Neural cell (in vitro differentiated cells): ENCODE data around the gene MIX23. TPM values are rescaled to one million over a fixed set of nuclear protein-coding genes. Genes with fewer than 3 reads are reported as not detected.
A peak's percentile ranks its signal among the peaks of the same experiment; 100 is the strongest.

Source experiments
- H2AFZ ChIP-seq: fragments of 200-600, 300-800 bp; sonication (generic), shearing (Covaris generic); 2 replicates; pipeline ENCODE4 v1.6.0; 2014; ENCODE audit warnings: low read depth, mild to moderate bottlenecking, antibody characterized with exemption, low read length, moderate library complexity
- H3F3A ChIP-seq: fragments of 200-600 bp; shearing (Covaris generic); 2 replicates; pipeline ENCODE4 v1.6.1; 2016; ENCODE audit warnings: mild to moderate bottlenecking, moderate library complexity, mixed read lengths, antibody characterized with exemption, low read length; ENCODE audit not compliant: insufficient read depth, poor library complexity, severe bottlenecking
- H3K27ac ChIP-seq: fragments of 200-600, 300-800 bp; sonication (generic), shearing (Covaris generic); 2 replicates; pipeline ENCODE4 v1.5.1; 2014; ENCODE audit warnings: mild to moderate bottlenecking, low read length, moderate library complexity
- H3K27me3 ChIP-seq: fragments of 300-800, 200-600 bp; sonication (generic), shearing (Covaris generic); 2 replicates; pipeline ENCODE4 v1.6.0; 2014; ENCODE audit warnings: mild to moderate bottlenecking, low read depth, low read length, moderate library complexity; ENCODE audit not compliant: insufficient read depth
- H3K36me3 ChIP-seq: fragments of 300-800, 200-600 bp; sonication (generic), shearing (Covaris generic); 2 replicates; pipeline ENCODE4 v1.5.1; 2014; ENCODE audit warnings: mild to moderate bottlenecking, antibody characterized with exemption, low read length, moderate library complexity; ENCODE audit not compliant: insufficient read depth
- H3K4me2 ChIP-seq: fragments of 300-800, 200-600 bp; sonication (generic), shearing (Covaris generic); 2 replicates; pipeline ENCODE4 v1.6.0; 2014; ENCODE audit warnings: mild to moderate bottlenecking, low read length
- H3K4me3 ChIP-seq: fragments of 300-800, 200-600 bp; sonication (generic), shearing (Covaris generic); 2 replicates; pipeline ENCODE4 v1.5.1; 2014; ENCODE audit warnings: mild to moderate bottlenecking, low read length, moderate library complexity
- H3K79me2 ChIP-seq: fragments of 200-600 bp; shearing (Covaris generic); replicated peaks from 2 replicates; pipeline ENCODE4 v1.6.0; 2014; ENCODE audit warnings: mild to moderate bottlenecking, low read length, moderate library complexity; ENCODE audit not compliant: insufficient read depth
- H3K9ac ChIP-seq: fragments of 300-800, 200-600 bp; sonication (generic), shearing (Covaris generic); 2 replicates; pipeline ENCODE4 v1.6.1; 2016; ENCODE audit warnings: mild to moderate bottlenecking, low read length, mixed read lengths
- H3K9me2 ChIP-seq: fragments of 200-600 bp; shearing (Covaris generic); 2 replicates; pipeline ENCODE4 v1.6.1; 2016; ENCODE audit warnings: mild to moderate bottlenecking, low read length, mixed read lengths; ENCODE audit not compliant: insufficient read depth
- H3K9me3 ChIP-seq: fragments of 200-600, 300-800 bp; sonication (generic), shearing (Covaris generic); 2 replicates; pipeline ENCODE4 v1.6.1; 2016; ENCODE audit warnings: mild to moderate bottlenecking, mixed run types, low read length, moderate library complexity, mixed read lengths
- H4K20me1 ChIP-seq: fragments of 200-600 bp; shearing (Covaris generic); 2 replicates; pipeline ENCODE4 v1.6.1; 2016; ENCODE audit warnings: mild to moderate bottlenecking, mixed run types; ENCODE audit not compliant: insufficient read depth
- CTCF ChIP-seq: fragments of 450-650 bp; IDR thresholded peaks from 2 replicates; pipeline ENCODE4 v1.5.1; 2014; ENCODE audit warnings: antibody characterized with exemption, mild to moderate bottlenecking, moderate library complexity; ENCODE audit not compliant: poor library complexity, severe bottlenecking
- EP300 ChIP-seq: fragments of 450-650 bp; conservative IDR thresholded peaks from 2 replicates; pipeline ENCODE4 v1.6.1; 2014; ENCODE audit warnings: antibody characterized with exemption, mild to moderate bottlenecking, moderate library complexity; ENCODE audit not compliant: poor library complexity, severe bottlenecking
- EZH2 ChIP-seq: fragments of 200-600, 300-800 bp; shearing (Covaris generic), sonication (generic); IDR thresholded peaks from 2 replicates; pipeline ENCODE4 v1.6.1; 2014; ENCODE audit warnings: antibody characterized with exemption, low read length, borderline replicate concordance, mild to moderate bottlenecking; ENCODE audit not compliant: insufficient read depth, poor library complexity, severe bottlenecking
- MXI1 ChIP-seq: fragments of 450-650 bp; conservative IDR thresholded peaks from 2 replicates; pipeline ENCODE4 v1.6.1; 2014; ENCODE audit warnings: antibody characterized with exemption, mild to moderate bottlenecking; ENCODE audit not compliant: poor library complexity, severe bottlenecking
- POLR2AphosphoS5 ChIP-seq: IDR thresholded peaks from 2 replicates; pipeline ENCODE4 v1.6.1; 2012
- RAD21 ChIP-seq: fragments of 450-650 bp; conservative IDR thresholded peaks from 2 replicates; pipeline ENCODE4 v1.6.1; 2014; ENCODE audit warnings: antibody characterized with exemption, mild to moderate bottlenecking, moderate library complexity
- REST ChIP-seq: IDR thresholded peaks from 2 replicates; pipeline ENCODE4 v1.6.1; 2012; ENCODE audit warnings: borderline replicate concordance
- SMC3 ChIP-seq: fragments of 450-650 bp; conservative IDR thresholded peaks from 2 replicates; pipeline ENCODE4 v1.6.1; 2014; ENCODE audit warnings: antibody characterized with exemption, mild to moderate bottlenecking, moderate library complexity; ENCODE audit not compliant: poor library complexity
- TAF1 ChIP-seq: IDR thresholded peaks from 2 replicates; pipeline ENCODE4 v1.6.1; 2012; ENCODE audit warnings: low read depth
- polyA plus RNA-seq: library from polyadenylated mRNA; depleted of rRNA; stranded (reverse); fragments of >200 nt; gene quantifications from 2 replicates; pipeline ENCODE4 v1.2.3, GENCODE V29; 2014

MIX23 gene
- polyA plus RNA-seq, 1 donor from 2014 or later, result 87.3 TPM

DNA sequence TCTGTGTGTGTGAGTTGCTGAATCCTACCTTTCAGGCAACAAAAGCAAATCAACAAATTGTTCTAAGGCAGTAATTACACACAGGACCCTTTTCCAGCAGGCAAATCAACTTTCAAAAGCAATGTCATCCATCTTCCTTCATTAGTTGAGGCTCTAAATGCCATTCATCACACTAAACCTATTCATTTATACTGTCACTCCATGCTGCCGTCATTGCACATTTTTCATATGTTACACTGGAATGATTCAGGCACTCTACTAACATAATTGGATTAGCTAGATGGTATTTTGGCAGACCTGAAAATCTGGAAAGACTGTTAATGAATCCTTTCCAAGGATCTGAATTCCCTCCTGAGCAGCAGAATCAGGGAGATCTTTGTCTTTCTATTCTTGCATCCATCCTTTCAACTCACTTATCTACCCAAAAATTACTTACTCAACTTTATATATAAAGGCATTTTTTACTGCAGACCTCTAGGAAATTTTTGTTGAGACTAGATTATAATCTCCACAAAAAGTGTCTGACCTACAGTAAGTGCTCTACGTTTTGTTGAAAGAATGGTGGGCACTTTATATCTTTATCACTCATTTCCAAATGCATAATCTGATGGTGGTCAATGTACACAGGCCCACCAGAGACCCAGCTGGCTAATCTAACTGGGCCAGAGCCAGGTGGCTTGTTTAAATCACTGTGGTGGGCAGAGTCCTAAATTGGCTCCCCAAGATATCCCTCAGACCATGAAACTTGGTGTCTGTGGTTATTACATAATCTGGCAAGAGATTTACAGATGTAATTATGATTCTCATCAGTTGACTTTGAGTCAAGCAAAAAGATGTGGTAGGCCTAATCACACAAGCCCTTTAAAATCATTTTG is 25.0 kb downstream of the MIX23 start:
- H4K20me1 ChIP-seq, result no peaks in the 10 kb centered on the region
- no peaks in the 10 kb centered on the region for H3F3A ChIP-seq
- H3K27me3 ChIP-seq, result no peaks in the 10 kb centered on the region
- H3K79me2 ChIP-seq, result no peaks in the 10 kb centered on the region
- H3K4me3 ChIP-seq, result no peak overlapping the region
- H3K9me2 ChIP-seq, result no peaks in the 10 kb centered on the region
- H2AFZ ChIP-seq, result no peak overlapping the region
- H3K4me2 ChIP-seq, result no peak overlapping the region
- no peak overlapping the region for H3K27ac ChIP-seq
- no peaks in the 10 kb centered on the region for H3K9me3 ChIP-seq
- TF ChIP-seq SMC3, result no peak
- H3K9ac ChIP-seq, result no peak overlapping the region
- H3K36me3 ChIP-seq, result no peaks in the 10 kb centered on the region

GRCh38 chr3:122356402-122356801 is 26.6 kb downstream of the MIX23 start:
- H3K79me2 ChIP-seq, result no peaks in the 10 kb centered on the region
- peak; percentile 56 for TF ChIP-seq SMC3
- TF ChIP-seq RAD21, result peak; percentile 58
- peak; percentile 50 for TF ChIP-seq CTCF
- TF ChIP-seq MXI1, result no peak
- no peak for TF ChIP-seq EP300
- H3K27me3 ChIP-seq, result no peaks in the 10 kb centered on the region
- H2AFZ ChIP-seq, result no peak overlapping the region
- H3K4me3 ChIP-seq, result no peak overlapping the region
- no peak overlapping the region for H3K4me2 ChIP-seq
- no peaks in the 10 kb centered on the region for H3K9me2 ChIP-seq
- H3K36me3 ChIP-seq, result no peaks in the 10 kb centered on the region
- H3K9me3 ChIP-seq, result no peaks in the 10 kb centered on the region
- no peaks in the 10 kb centered on the region for H4K20me1 ChIP-seq
- no peak overlapping the region for H3K27ac ChIP-seq
- no peak overlapping the region for H3K9ac ChIP-seq
- H3F3A ChIP-seq, result no peaks in the 10 kb centered on the region

DNA sequence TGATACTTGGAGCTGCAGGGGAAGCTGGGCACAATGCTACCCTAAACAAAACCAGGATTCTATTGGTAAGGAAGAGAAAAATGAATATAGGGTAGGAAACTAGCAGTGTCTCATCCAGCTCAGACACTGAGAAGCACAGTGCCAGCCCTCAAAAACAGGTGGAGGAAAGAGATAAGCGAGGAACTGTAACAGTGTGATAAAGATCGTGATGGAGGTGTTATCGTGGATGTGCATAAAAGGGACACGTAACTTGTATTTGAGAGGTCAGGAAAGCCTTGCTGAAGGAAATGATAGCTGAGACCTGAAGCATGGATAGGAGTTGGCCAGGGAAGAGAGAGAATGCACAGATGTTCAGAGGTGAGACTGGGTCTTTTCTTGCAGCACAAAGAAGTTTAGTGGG is 27.4 kb downstream of the MIX23 start:
- Histone ChIP-seq H2AFZ (no peak overlapping the region), H3K27me3 (no peaks in the 10 kb centered on the region), H3K4me3 (no peak overlapping the region), H3K9ac (no peak overlapping the region), H3K27ac (no peak overlapping the region), H3K9me2 (no peaks in the 10 kb centered on the region), H4K20me1 (no peaks in the 10 kb centered on the region), H3F3A (no peaks in the 10 kb centered on the region), H3K36me3 (no peaks in the 10 kb centered on the region), H3K4me2 (no peak overlapping the region), H3K9me3 (no peaks in the 10 kb centered on the region), H3K79me2 (no peaks in the 10 kb centered on the region)
- TF ChIP-seq EP300, result no peak
- no peak for TF ChIP-seq TAF1
- TF ChIP-seq POLR2AphosphoS5, result no peak

- Histone ChIP-seq H3K27me3 (no peaks in the 10 kb centered on the region), H3K4me3 (no peak overlapping the region), H3K9me3 (no peaks in the 10 kb centered on the region), H3K9me2 (no peaks in the 10 kb centered on the region), H4K20me1 (no peaks in the 10 kb centered on the region), H3K36me3 (no peaks in the 10 kb centered on the region), H2AFZ (no peak overlapping the region), H3F3A (no peaks in the 10 kb centered on the region), H3K27ac (no peak overlapping the region), H3K9ac (no peak overlapping the region), H3K79me2 (no peaks in the 10 kb centered on the region), H3K4me2 (no peak overlapping the region)
- TF ChIP-seq MXI1, result no peak
- TF ChIP-seq POLR2AphosphoS5, result no peak
- no peak for TF ChIP-seq REST
- TF ChIP-seq EZH2, result no peak
- TF ChIP-seq RAD21, result no peak
- TF ChIP-seq EP300, result no peak
- no peak for TF ChIP-seq CTCF
These were observed 29.1 kb downstream of the MIX23 start for GRCh38 chr3:122353893-122354401.
